ENCODE data around the gene TMEM271.

Gene TMEM271, protein sequence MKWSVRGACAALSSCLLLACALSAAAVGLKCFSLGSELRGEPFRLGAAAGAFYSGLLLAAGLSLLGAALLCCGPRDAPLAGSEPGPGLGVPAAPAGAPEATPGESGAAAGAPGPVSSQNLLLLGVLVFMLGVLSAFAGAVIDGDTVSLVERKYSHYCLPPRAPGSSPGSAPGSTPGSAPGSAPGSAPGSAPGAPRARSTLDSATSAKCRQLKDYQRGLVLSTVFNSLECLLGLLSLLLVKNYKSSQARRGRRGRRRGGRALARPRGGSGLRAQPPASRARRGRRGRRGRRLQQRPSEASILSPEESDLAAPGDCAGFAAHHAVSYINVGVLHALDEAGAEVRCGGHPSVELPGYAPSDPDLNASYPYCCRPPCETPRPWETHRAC

DNA sequence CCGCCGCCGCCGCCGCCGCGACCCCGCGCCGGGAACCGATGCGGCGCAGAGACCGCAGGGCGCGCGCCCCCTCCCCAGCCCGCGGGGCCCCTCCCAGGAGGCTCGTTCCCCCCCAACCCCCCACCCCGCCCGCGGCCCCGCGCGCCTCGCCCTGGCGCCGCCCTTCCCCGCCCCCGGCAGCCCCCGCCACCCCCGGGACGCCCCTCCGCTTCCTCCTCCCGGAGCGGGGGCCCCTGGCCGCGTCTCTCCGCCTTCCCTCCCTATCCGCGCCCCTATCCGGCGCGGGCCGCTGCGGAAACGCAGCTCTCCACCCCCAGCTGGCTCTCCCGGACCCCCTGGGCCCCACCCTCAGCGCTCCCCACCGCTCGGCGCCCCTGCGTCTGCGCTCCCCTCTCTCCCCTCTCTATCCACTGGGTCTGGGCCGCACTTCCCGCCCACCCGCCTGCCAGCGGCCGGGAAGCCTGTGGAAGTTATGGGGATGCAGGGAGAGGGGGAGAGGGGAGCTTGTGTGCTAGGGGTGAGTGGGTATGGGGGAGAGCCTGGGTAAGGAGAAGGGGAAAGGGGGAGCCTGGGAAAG lies at the start of gene TMEM271:
Gene TMEM271 (minus strand): TSS at position 51 of the 577 bp plus-strand sequence. CDS start 233 bp downstream, outside the sequence.
- FAIRE-seq = no peak

DNA sequence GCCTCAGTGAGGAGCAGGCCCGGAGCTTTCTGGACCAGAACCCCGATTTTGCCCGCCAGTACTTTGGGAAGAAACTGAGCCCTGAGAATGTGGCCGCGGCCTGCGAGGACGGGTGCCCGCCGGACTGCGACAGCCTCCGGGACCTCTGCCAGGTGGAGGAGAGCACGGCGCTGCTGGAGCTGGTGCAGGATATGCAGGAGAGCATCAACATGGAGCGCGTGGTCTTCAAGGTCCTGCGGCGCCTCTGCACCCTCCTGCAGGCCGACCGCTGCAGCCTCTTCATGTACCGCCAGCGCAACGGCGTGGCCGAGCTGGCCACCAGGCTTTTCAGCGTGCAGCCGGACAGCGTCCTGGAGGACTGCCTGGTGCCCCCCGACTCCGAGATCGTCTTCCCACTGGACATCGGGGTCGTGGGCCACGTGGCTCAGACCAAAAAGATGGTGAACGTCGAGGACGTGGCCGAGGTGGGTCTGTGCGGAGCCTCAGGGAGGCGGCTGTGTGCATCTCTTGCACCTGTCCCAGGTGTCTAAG lies 49.6 kb upstream of the TMEM271 start:
- FAIRE-seq = no peak

DNA sequence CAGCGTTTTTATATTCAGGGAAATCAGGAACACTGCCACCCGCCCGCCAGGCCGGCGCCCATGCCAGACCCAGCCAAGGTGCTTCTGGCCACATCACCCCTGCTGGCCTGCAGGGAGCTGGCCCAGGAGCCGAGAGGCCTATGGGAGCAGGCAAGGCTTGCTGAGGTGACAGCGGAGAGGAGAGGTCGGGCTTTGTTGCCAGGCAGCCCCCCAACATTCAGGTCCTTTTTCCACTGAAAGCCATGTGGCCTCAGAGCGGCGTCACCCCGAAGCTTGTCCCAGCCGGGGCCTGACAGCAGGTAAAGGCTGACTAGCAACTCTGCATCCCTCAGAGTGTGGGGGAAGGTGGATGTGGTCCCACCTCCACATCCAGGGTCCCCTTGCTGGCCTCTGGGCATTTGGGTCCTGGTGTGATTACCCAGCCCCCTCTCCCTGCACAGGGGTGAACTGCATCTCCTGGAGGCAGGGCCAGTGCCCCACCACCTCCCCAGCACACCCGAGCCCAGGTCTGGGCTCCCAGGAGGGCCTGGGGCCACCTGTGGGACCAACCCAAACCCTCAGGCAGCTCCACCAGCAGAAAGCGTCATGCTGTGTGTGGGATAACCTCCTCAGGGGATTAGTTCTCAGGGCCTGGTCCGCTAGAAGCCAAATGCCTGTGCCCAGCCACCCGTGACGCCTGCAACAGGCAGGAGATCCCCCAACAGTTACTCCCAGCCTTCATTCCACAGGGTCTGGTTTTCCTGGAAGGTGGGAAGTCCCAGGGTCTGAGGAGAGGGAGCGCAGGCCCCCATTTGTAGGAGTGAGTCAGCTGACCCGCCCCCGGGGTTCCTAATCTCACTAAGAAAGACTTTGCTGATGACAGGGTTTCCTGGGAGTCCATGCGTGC lies 48.9 kb upstream of the TMEM271 start, which contains the start of gene PDE6B:
Gene PDE6B (plus strand): TSS at position 869 of the 886 bp plus-strand sequence. CDS start 54 bp downstream, outside the sequence.
- FAIRE-seq = no peak

DNA sequence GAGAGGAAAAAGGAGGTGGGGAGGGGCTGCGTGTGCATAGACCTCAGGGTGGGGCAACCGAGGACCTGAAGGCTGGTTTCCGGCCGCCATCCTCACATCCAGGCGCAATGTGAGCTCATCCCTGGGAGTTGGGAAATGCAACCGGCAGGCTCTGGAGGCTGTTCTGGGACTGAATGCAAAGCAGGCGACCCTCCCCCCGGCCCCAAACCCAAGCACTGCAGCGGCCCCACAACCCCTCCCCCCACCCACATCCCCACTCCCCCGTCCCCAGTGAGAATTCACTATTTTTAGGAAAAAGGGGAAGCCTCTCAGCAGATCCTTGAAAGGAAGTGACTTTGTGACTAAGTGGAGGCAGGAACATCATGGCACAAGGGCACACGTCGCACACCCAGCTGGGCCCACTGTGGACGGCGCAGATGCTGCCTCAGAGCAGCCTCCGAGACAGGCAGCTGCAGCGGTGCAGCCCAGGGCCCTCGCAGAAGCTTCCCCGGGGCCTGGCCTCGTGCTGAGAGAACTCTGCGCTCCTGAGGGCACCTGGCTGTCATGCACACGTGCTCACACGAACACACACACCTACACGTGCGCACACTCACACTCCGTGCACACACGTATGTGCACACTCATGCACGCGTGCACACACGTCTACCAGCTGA lies 47.9 kb upstream of the TMEM271 start:
- no peak for FAIRE-seq

DNA sequence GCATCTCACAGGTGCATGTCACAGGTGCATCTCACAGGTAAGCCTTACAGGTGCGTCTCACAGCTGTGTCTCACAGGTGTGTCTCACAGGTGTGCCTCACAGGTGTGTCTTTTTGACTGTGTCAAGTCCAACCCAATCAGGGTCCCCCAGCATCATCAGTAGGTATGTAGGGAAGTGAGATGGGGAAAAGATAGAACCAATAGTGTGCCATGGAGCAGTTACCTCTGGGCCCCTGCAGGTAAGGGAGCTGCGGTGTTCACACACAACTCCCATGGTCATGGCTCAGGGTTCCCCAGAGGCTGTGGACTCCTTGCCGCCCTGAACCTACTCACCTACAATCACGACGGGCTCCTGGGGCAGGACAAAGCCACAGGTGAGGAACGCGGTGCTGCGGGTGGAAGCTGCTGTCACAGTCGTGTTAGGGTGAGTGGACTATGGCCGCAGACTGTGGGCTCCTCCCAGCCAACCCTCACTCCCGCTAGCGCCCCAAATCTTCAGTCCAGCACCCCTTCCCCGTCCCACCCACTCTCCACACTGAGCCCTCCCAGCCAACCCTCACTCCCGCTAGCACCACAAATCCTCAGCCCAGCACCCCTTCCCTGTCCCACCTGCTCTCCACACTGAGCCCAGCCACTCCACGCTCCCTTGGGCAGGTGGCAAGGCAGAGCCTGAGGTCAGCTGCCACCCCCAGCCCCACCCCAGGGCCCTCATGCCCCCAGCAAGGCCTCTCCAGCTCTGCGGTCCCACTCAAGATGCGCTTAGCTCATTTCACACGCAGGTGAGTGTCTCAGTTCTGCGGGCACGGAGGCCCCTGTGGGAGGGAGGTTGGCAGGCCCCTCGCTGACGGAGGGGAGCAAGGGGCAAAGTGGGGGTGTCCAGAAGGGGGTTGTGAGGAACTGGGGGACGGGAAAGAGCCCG lies 47.2 kb upstream of the TMEM271 start:
- no peak for FAIRE-seq

DNA sequence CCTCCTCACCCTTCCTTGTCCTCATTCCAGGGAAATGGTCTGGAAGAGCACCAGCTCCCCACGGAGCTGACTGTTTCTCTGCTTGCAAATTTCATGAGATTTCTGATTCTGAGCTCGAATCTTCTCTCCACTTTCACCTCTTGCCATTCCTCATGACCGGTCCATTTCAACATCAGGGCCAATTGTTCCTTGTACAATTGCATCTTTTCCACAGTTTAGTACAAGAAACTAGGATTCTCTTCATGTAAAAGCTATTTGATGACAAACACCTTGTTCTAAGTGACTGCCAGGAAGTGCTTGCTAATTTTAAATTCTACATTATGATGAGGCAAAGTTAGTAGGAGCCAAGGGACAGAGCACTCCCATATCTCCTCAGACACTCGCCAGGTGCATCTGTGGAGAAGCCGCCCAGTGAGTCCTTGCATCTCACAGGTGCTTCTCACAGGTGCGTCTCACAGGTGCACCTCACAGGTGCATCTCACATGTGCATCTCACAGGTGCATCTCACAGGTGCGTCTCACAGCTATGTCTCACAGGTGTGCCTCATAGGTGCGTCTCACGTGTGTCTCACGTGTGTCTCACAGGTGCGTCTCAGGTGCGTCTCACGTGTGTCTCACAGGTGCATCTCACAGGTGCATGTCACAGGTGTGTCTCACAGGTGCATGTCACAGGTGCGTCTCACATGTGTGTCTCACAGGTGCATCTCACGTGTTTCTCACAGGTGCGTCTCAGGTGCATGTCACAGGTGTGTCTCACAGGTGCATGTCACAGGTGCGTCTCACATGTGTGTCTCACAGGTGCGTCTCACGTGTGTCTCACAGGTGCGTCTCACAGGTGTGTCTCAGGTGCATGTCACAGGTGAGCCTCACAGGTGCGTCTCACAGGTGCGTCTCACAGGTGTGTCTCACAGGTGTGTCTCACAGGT lies 46.2 kb upstream of the TMEM271 start:
- no peak for FAIRE-seq

DNA sequence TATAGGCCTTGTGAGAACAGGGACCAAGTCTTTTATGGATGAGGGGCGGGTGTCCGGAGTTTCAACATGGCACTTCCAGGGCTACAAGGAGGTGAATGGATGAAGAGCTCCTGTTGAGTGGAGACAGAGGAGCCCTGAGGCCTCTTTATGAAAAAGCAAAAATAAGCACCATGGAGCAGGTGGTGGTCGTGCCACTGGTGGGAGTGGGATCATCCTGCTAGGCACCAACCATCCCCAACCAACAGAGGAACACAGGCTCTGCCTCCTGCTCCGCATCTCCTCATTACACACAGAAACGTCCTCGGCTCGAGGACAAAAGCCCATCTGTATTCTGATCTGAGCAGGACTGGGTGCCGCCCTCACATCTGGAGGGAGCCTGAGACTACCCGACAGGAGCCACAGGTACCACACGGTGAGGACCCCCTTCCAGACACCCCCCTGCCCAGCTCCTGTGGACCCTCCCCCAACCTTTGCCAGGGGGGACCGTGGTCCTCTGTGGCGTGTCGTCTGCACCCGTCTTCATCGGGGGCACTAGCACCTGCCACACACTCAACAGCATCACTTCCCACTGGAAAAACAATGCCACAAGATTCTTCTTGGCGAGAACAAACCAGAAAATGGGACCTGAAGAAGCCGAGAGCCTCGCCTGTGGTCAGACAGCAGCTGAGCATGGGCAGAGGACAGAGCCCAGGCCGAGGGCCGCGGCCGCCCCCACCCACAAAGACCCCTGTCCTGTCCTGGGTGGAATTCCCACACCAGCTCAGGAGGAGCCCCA lies 45.4 kb upstream of the TMEM271 start:
- no peak for FAIRE-seq

DNA sequence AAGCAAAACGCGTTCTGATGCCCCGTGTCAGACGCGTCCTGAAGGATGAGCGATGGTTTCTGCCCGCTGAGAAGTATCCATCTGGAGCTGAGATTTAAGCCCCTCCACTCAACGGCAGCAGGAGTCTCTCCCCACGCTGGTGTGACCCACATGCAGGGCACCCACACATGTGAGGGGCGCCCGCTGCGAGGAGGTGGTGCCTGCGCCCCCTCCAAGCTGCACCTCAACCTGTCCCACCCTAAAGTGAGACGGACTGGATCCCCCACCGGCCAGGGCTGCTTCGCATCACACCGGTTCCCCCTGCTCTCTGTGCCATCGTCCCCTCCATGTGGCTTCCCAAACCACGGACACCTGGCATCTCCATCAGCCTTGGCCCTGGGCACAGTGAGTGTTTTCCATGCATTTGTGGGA lies 44.8 kb upstream of the TMEM271 start:
- FAIRE-seq = no peak

DNA sequence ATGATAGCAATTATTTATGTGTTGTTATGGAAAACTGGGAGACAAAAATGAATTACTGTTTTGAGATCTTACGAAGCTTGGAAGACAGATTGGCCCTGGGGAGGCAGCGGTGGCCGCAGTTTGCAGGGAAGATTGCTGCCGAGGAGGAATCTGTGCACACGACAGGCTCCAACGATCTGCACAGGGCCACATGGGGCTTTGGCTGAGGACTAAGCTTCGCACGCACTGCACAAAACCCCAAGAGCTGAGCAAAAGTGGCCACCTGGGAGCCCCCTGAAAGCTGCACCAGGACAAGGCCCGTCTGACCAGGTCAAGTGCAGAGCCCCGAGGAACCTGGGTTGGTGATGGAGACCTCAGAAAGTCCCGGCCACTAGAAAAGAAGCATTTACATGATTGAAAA lies 44.1 kb upstream of the TMEM271 start:
- no peak for FAIRE-seq

DNA sequence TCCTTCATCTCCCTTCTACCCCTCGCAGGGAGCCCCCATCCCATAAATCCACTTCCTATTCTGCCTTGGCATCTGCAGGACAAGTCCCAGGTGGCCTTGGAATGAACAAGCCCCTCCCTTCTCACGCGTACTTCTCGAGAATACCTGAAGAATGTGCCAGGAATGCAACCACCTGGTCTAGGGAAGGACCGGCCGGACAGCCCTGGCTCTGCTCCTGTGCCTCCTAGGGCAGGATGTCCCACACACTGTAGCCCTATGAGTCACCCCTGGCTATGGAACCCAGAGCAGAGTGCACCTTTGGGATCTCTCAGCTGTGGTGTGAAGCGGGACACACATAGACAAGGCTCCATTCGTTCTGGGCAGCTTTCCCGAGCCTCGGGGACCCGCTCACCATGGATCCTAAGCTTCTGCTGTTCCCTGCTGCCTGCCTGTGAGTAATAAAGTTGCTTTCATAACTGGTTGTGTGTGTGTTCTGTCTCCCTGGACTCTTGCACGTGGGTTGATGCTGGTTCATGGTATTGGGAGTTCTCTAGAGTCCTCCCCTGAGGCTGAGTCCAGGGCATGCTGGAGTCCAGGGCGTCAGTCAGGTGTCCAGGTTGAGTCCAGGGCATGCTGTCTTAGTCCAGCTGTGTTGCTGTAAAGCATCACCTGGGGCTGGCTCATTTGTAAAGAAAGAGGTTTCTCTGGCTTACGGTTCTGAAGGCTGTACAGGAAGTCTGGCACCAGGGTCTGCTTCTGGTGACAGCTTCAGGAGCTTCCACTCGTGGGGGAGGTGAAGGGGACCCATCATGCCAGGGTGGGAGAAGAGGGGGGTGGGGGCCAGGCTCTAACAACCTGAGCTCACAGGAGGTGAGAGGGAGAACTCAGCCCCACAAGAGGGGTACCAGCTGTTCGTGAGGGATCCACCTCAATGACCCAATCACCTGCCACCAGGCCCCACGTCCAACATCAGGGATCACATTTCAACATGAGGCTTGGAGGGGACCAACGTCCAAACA lies 41.8 kb upstream of the TMEM271 start:
- no peak for FAIRE-seq

DNA sequence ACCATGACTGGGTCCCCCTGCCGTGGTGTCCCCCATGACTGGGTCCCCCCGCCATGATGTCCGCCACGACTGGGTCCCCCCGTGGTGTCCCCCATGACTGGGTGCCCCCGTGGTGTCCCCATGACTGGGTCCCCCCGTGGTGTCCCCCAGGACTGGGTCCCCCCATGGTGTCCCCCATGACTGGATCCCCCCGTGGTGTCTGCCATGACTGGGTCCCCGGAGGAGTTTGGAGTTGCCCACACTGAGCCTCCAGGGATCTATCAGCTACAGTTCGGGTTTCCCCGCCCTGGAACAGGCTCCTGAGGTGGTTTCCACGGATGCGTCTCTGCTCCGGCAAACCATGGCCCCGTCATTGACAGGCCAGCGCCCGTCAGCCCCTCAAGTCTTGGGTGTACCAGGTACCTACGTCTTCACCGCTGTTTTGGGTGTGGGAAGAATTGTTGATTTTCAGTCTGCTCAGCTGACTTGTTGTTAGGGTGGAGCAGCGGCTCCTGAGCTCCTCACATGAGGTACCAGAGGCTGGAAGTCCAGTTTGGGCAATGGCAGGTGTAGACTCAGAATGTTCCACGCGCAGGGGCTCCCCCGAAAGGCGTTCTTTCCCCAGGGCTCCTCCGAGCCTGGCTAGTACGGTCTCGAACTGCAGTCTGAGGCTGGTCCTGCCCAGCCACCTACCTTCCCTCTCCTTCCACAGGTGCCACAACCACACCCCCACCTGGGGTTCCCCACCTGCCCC lies 41.0 kb upstream of the TMEM271 start:
- no peak for FAIRE-seq

DNA sequence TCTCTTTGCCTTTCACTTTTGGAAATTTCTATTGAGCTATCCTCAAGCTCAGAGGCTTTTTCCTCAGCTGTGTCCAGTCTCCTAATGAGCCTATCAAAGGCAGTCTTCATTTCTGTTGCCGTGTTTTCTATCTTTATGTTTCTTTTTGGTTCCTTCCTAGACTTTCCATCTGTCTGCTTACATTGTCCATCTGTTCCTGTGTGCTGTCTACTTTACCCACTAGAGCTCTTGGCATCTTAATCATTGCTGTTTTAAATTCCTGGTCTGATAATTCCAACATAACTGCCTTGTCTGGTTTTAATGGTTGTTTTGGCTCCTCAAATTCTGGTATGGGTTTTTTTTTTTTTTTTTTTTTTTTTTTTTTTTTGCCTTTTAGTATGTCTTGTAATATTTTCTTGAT lies 40.0 kb upstream of the TMEM271 start:
- FAIRE-seq = no peak

DNA sequence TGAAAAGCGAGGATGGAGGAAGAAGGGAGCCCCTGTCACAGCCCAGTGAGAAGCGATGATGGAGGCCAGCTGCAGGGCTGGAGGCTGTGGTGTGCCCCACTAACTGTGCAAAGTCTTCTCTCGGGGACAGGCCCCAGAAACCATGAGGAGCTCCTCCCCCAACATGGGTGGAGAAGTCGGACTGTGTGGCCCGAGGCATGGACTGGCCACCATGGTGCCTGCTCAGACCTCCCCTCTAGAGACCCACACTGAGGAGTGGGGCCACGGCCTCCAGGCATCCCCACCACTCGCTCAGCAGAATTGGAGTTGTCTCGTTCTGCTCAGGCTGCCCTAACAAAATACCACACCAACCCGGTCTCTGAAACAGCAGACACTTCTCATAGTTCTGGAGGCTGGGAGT lies 37.0 kb upstream of the TMEM271 start:
- no peak for FAIRE-seq

DNA sequence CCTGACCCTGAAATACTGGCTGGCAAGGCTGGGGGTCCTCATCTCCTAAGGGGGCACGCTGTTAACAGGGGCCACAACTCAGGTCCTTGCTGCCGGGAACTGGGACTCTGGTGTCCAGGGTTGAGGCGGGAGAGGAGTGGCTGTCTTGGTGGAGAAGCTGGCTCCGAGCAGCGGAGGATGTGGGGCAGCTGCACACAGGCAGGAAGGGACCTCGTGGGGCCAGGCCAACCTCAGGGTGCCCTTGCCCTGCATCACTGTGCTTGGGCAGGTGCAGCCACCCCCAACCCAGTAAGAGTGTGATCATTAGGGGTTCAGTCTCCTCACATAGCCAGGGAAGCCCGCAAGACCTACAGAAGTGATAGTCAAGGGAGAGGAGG lies 36.6 kb upstream of the TMEM271 start:
- FAIRE-seq = no peak

DNA sequence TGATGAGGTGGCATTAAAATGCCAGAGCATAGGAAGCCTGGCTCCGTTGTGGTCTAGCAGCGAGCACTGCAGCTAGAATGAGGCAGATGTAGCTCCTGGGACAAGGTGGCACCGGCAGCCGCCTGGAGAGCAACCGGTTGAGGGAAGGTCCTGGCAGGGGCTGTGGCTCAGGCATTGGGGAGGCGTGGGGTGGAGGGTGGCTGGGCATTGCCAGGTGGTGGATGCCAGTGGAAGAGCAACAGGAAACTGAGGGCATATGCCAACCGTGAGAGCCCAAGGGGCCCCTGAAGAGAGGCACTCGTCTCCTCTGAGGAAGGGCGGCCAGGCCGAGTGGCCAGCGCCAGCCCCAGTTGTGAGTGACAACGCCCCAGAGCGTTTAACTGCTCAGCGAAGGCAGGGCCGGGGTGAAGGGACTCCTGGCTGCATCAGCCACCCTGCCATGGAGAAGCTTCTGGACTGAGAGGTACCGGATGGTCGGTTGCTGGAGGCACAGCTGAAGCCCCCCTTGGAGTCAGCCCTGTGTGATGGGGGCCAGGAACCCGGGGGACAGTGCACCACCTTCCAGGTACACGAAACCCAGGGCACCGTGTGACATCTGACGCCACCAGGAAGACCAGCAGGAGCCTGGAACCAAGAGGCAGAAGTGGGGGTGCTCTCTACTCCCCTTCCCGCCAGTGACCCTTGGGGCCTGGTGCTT lies 36.1 kb upstream of the TMEM271 start:
- FAIRE-seq = no peak

DNA sequence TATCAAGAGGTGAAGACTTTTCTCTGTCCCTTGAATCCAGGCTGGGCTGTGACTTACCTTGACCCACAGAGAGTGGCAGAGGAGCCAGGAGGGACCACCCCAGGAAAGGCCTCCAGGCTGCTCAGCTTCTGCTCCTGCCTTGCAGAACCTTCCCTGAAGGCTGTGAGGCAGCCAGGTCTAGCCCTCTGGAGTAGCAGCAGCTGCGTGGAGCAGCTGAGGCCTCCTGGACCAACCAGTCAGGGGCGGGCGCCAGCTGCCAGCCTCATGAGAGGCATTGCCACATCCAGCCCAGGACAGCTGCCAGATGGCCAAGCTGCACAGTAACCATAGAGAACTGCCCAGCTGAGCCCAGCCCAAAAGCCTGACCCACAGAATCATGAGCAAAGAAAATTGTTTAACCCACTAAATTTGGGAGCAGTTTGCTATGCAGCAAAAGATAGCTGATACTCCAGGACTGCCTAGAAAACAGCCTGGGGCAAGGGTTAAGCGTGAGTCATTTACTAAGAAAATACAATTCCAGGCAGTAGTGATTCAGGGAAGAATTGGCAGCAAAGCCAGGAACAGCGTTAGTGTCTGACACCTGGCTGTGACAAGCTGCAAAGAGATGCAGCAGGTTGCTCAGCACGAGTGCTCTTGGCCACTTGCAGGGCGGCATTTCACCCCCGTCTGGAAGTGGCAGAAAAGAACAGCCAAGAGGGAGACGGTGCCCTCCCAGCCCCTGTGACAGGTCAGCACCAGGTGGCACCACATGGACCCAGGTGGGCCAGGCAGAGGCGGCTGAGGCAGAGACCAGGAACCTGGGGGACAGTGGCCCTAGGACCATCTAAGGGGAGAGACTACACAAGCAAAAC lies 34.5 kb upstream of the TMEM271 start:
- FAIRE-seq = no peak

Measured in TTC549 (cell line).